Activated CD4-positive, alpha-beta memory T cell treated with anti-CD3 and anti-CD28 coated beads for 36 hours (primary cell): Measurements from ENCODE around the gene GH2. TPM values are rescaled to one million over a fixed set of nuclear protein-coding genes. Genes with fewer than 3 reads are reported as not detected.
"Not testable (repeated sequence)": the region's sequence is repeated elsewhere in the genome, so short reads cannot be mapped to it uniquely, and the experiment has no call there.

Experiments
- CTCF ChIA-PET: fragments of 350-600 bp; sonication (Branson Sonifier 250); formaldehyde crosslinking; loops from one replicate; lab custom pipeline; 2021; ENCODE audit warnings: antibody characterized with exemption, inconsistent platforms; lab: Charles Lee
- POLR2A ChIA-PET: fragments of 350-600 bp; sonication (Branson Sonifier 250); formaldehyde crosslinking; loops from one replicate; lab custom pipeline; 2021; ENCODE audit warnings: antibody characterized with exemption; lab: Charles Lee
- DNase-seq: peaks from one replicate; pipeline ENCODE4 v3.0.0-alpha.2; 2020
- H3K27ac Mint-ChIP-seq: one replicate; pipeline ENCODE4 v1.8.0; 2021; ENCODE audit warnings: mixed read lengths
- H3K27me3 Mint-ChIP-seq: one replicate; pipeline ENCODE4 v1.8.0; 2021; ENCODE audit warnings: mixed read lengths
- H3K36me3 Mint-ChIP-seq: one replicate; pipeline ENCODE4 v1.8.0; 2021; ENCODE audit warnings: mixed read lengths
- H3K4me1 Mint-ChIP-seq: one replicate; pipeline ENCODE4 v1.8.0; 2021; ENCODE audit warnings: low read depth, mixed read lengths
- H3K4me3 Mint-ChIP-seq: one replicate; pipeline ENCODE4 v1.8.0; 2021; ENCODE audit warnings: mild to moderate bottlenecking, mixed read lengths
- H3K9me3 Mint-ChIP-seq: one replicate; pipeline ENCODE4 v1.8.0; 2021; ENCODE audit warnings: mixed read lengths
- intact Hi-C: fragments of 100-400 bp; cut with micrococcal nuclease; formaldehyde crosslinking; loops from one replicate; pipeline ENCODE4 v1.15.1; 2023
- total RNA-seq, 2 experiments: library from RNA; stranded (reverse); gene quantifications; one replicate each; pipeline ENCODE4 v1.2.3, GENCODE V29; 2021

Gene GH2
- total RNA-seq = not detected

- Mint-ChIP-seq H3K9me3 (no peaks in the 10 kb centered on the region), H3K27ac (peak within 1 kb of the TSS; percentile 8), H3K4me1 (no peaks in the 10 kb centered on the region), H3K27me3 (no peaks in the 10 kb centered on the region), H3K4me3 (no peak within 1 kb of the TSS), H3K36me3 (no peaks in the 10 kb centered on the region)
- intact Hi-C loops = no loop called here
- POLR2A ChIA-PET = no interaction called here
- peak; percentile 75 for DNase-seq
- CTCF ChIA-PET = interaction anchor here (0.6 to 2.1 kb wide), 10 partner anchors 21 to 409 kb away, joined by 3 to 6 read pairs (median 4); partner anchors contain the start of gene CSHL1
Measured at GRCh38 chr17:63881935-63882601, at the start of gene GH2. Gene GH2, minus strand, starts transcription at chr17:63881944. Its CDS starts 143 bp downstream, at chr17:63881801.

GRCh38 chr17:63930951-63931575 is 49.3 kb upstream of the GH2 start:
- POLR2A ChIA-PET = interaction anchor here (0.7 to 2.6 kb wide), 4 partner anchors 16 to 90 kb away, joined by 3 to 11 read pairs (median 3); partner anchors contain the start of genes ICAM2 and PRR29
- intact Hi-C loops = loop anchor here (5.0 kb wide), 2 partner anchors 56 to 96 kb away; no protein-coding TSS in a partner anchor

GRCh38 chr17:63929860-63930766 is 48.4 kb upstream of the GH2 start:
- H3K27me3 Mint-ChIP-seq = no peaks in the 10 kb centered on the region
- CTCF ChIA-PET = interaction anchor here (0.6 to 3.1 kb wide), 6 partner anchors 10 to 404 kb away, joined by 3 to 18 read pairs (median 5); no protein-coding TSS in a partner anchor
- H3K4me1 Mint-ChIP-seq = peaks cover 17% of the 10 kb centered on the region
- no peak overlapping the region for H3K4me3 Mint-ChIP-seq
- H3K9me3 Mint-ChIP-seq = no peaks in the 10 kb centered on the region
- peaks cover 2% of the 10 kb centered on the region for H3K36me3 Mint-ChIP-seq
- POLR2A ChIA-PET = interaction anchor here (0.7 to 2.6 kb wide), 2 partner anchors 17 to 68 kb away, joined by 3 to 11 read pairs; partner anchors contain the start of gene PRR29
- DNase-seq = no peak
- no peak overlapping the region for H3K27ac Mint-ChIP-seq
- intact Hi-C loops = loop anchor here (5.0 kb wide), 2 partner anchors 57 to 97 kb away; no protein-coding TSS in a partner anchor

More at GRCh38 chr17:63930951-63931575, 49.3 kb upstream of the GH2 start:
- peak; percentile 77 for DNase-seq
- no peaks in the 10 kb centered on the region for H3K9me3 Mint-ChIP-seq
- CTCF ChIA-PET = interaction anchor here (0.6 to 3.1 kb wide), 9 partner anchors 9 to 1804 kb away, joined by 4 to 26 read pairs (median 9); partner anchors contain the start of gene CSHL1
- peak overlapping the region; percentile 95 for H3K4me3 Mint-ChIP-seq
- H3K4me1 Mint-ChIP-seq = peaks cover 17% of the 10 kb centered on the region
- H3K27ac Mint-ChIP-seq = peak overlapping the region; percentile 91
- peaks cover 2% of the 10 kb centered on the region for H3K36me3 Mint-ChIP-seq
- no peaks in the 10 kb centered on the region for H3K27me3 Mint-ChIP-seq

DNA sequence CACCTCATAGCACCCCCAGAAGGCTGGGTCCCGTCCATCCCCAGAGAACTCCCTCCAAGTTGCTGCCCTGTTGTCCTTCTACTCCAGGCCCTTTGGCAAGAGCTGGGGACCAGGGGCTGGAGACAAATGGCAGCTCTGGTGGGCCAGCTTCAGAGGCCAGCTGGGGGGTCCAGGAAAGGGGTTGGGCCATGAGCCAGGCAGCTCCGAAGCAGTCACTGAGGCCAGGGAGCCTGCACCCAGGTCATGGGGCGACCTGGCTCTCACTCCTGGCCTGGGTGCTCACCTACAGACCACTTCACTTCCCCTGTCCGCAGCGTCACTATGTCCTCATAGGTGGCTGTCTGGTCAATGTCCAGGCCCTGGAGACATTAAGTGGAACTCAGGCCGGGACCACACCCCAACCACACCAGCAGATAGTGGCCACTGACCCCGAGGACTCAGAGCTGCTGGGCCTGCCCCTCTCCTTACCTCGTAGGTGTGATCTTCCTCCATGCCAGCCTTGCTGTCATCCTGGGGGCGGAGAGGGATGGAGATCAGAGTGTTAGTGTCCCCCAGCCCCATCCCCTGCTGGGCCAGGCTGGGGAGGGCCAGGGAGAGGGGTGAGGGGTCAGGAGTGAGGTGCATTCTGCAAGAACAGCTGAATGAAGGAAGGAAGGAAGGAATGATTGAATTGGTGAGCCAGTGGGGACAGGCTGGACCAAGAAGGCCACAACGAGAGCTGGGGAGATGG is 47.4 kb upstream of the GH2 start:
- H3K4me1 Mint-ChIP-seq = peaks cover 17% of the 10 kb centered on the region
- H3K27ac Mint-ChIP-seq = no peak overlapping the region
- no peak overlapping the region for H3K4me3 Mint-ChIP-seq
- H3K9me3 Mint-ChIP-seq = no peaks in the 10 kb centered on the region
- H3K27me3 Mint-ChIP-seq = no peaks in the 10 kb centered on the region
- POLR2A ChIA-PET = no interaction called here
- CTCF ChIA-PET = interaction anchor here (0.9 to 2.0 kb wide), 7 partner anchors 9 to 205 kb away, joined by 3 to 8 read pairs (median 5); no protein-coding TSS in a partner anchor
- intact Hi-C loops = no loop called here
- H3K36me3 Mint-ChIP-seq = peaks cover 2% of the 10 kb centered on the region
- DNase-seq = no peak

- POLR2A ChIA-PET = interaction anchor here (0.6 kb wide), 1 partner anchor 9 kb away, joined by 3 read pairs; no protein-coding TSS in a partner anchor
- H3K9me3 Mint-ChIP-seq = no peaks in the 10 kb centered on the region
- H3K4me3 Mint-ChIP-seq = no peak overlapping the region
- intact Hi-C loops = no loop called here
- CTCF ChIA-PET = interaction anchor here (0.9 to 2.0 kb wide), 5 partner anchors 18 to 205 kb away, joined by 3 to 6 read pairs (median 5); no protein-coding TSS in a partner anchor
- no peak overlapping the region for H3K27ac Mint-ChIP-seq
- no peak for DNase-seq
- no peaks in the 10 kb centered on the region for H3K27me3 Mint-ChIP-seq
- H3K4me1 Mint-ChIP-seq = peaks cover 17% of the 10 kb centered on the region
- peaks cover 2% of the 10 kb centered on the region for H3K36me3 Mint-ChIP-seq
Measured at GRCh38 chr17:63928172-63928666, 46.5 kb upstream of the GH2 start.

- ChIA-PET CTCF (interaction anchor here (0.9 to 2.0 kb wide), 5 partner anchors 19 to 206 kb away, joined by 3 to 6 read pairs (median 5); no protein-coding TSS in a partner anchor), POLR2A (interaction anchor here (0.6 kb wide), 1 partner anchor 9 kb away, joined by 3 read pairs; no protein-coding TSS in a partner anchor)
- peaks cover 16% of the 10 kb centered on the region for H3K4me1 Mint-ChIP-seq
- DNase-seq = no peak
- no peaks in the 10 kb centered on the region for H3K9me3 Mint-ChIP-seq
- intact Hi-C loops = no loop called here
- no peak overlapping the region for H3K27ac Mint-ChIP-seq
- peaks cover 2% of the 10 kb centered on the region for H3K36me3 Mint-ChIP-seq
- H3K27me3 Mint-ChIP-seq = no peaks in the 10 kb centered on the region
- no peak overlapping the region for H3K4me3 Mint-ChIP-seq
Measured at GRCh38 chr17:63927464-63928171, 45.9 kb upstream of the GH2 start.

DNA sequence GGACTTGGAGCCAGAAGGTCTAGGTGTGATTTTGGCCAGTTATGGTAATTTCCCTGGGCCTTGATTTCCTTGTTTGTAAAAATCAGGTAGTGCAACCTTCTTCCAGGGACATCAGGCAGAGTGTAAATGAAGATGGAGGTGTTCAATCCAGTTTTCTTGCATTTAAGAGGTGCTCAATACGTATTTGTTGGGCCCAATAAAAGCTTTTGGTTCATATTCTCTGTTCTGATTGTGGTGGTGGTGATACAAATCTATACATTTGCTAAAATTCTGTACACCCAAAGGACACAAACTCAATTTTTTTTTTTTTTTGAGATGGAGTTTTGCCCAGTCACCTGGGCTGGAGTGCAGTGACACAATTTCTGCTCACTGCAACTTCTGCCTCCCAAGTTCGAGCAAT is 44.4 kb upstream of the GH2 start:
- peaks cover 6% of the 10 kb centered on the region for H3K4me1 Mint-ChIP-seq
- POLR2A ChIA-PET = no interaction called here
- CTCF ChIA-PET = no interaction called here
- no peaks in the 10 kb centered on the region for H3K36me3 Mint-ChIP-seq
- H3K9me3 Mint-ChIP-seq = no peaks in the 10 kb centered on the region
- H3K27me3 Mint-ChIP-seq = no peaks in the 10 kb centered on the region
- no peak for DNase-seq
- no peak overlapping the region for H3K27ac Mint-ChIP-seq
- no peak overlapping the region for H3K4me3 Mint-ChIP-seq
- intact Hi-C loops = no loop called here

- ChIA-PET POLR2A (no interaction called here), CTCF (interaction anchor here (1.0 to 1.1 kb wide), 3 partner anchors 13 to 65 kb away, joined by 3 to 4 read pairs (median 3); no protein-coding TSS in a partner anchor)
- Mint-ChIP-seq H3K27me3 (no peaks in the 10 kb centered on the region), H3K4me3 (no peak overlapping the region), H3K36me3 (no peaks in the 10 kb centered on the region), H3K4me1 (peaks cover under 1% of the 10 kb centered on the region), H3K27ac (no peak overlapping the region), H3K9me3 (no peaks in the 10 kb centered on the region)
- intact Hi-C loops = no loop called here
- no peak for DNase-seq
Measured at GRCh38 chr17:63925615-63926014, 43.9 kb upstream of the GH2 start.

- intact Hi-C loops, H3K36me3 Mint-ChIP-seq, H3K4me3 Mint-ChIP-seq, DNase-seq, H3K27ac Mint-ChIP-seq, H3K4me1 Mint-ChIP-seq, POLR2A ChIA-PET, H3K27me3 Mint-ChIP-seq, H3K9me3 Mint-ChIP-seq: not testable (repeated sequence)
- CTCF ChIA-PET = interaction anchor here (0.7 to 2.3 kb wide), 5 partner anchors 11 to 140 kb away, joined by 3 to 10 read pairs (median 4); no protein-coding TSS in a partner anchor
Measured at GRCh38 chr17:63922402-63922801, 40.7 kb upstream of the GH2 start.

GRCh38 chr17:63920779-63921178 is 39.0 kb upstream of the GH2 start:
- POLR2A ChIA-PET, H3K4me3 Mint-ChIP-seq, H3K27me3 Mint-ChIP-seq, DNase-seq, H3K4me1 Mint-ChIP-seq, H3K36me3 Mint-ChIP-seq, H3K27ac Mint-ChIP-seq, H3K9me3 Mint-ChIP-seq, intact Hi-C loops: not testable (repeated sequence)
- CTCF ChIA-PET = interaction anchor here (1.7 to 6.5 kb wide), 10 partner anchors 9 to 361 kb away, joined by 3 to 94 read pairs (median 16); partner anchors contain the start of genes CD79B and CSHL1
